ENCODE measurements around the gene CERCAM. TPM values are rescaled to one million over a fixed set of nuclear protein-coding genes. Genes with fewer than 3 reads are reported as not detected.
"Not testable (repeated sequence)": the region's sequence is repeated elsewhere in the genome, so short reads cannot be mapped to it uniquely, and the experiment has no call there.

Gene CERCAM
- total RNA-seq, 1 donor from 2014 or later, result 8.5 TPM

- Histone ChIP-seq H3K27ac (replicated peaks) (no peak overlapping the region), H3K27me3 (ENCODE audit: low read depth) (peaks cover 18% of the 10 kb centered on the region), H3K36me3 (no peaks in the 10 kb centered on the region), H3K9me3 (replicated peaks) (no peaks in the 10 kb centered on the region), H3K4me3 (no peak overlapping the region), H3K4me1 (peaks cover 29% of the 10 kb centered on the region)
- intact Hi-C loops (cut with micrococcal nuclease), result no loop called here
- DNase-seq, result no peak
- TF ChIP-seq, protein P1, sequence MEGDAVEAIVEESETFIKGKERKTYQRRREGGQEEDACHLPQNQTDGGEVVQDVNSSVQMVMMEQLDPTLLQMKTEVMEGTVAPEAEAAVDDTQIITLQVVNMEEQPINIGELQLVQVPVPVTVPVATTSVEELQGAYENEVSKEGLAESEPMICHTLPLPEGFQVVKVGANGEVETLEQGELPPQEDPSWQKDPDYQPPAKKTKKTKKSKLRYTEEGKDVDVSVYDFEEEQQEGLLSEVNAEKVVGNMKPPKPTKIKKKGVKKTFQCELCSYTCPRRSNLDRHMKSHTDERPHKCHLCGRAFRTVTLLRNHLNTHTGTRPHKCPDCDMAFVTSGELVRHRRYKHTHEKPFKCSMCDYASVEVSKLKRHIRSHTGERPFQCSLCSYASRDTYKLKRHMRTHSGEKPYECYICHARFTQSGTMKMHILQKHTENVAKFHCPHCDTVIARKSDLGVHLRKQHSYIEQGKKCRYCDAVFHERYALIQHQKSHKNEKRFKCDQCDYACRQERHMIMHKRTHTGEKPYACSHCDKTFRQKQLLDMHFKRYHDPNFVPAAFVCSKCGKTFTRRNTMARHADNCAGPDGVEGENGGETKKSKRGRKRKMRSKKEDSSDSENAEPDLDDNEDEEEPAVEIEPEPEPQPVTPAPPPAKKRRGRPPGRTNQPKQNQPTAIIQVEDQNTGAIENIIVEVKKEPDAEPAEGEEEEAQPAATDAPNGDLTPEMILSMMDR (IDR thresholded peaks at IDR 0.05; ENCODE audit: borderline replicate concordance), result no peak
Measured at GRCh38 chr9:128422783-128423150, 2.1 kb downstream of the CERCAM start.

DNA sequence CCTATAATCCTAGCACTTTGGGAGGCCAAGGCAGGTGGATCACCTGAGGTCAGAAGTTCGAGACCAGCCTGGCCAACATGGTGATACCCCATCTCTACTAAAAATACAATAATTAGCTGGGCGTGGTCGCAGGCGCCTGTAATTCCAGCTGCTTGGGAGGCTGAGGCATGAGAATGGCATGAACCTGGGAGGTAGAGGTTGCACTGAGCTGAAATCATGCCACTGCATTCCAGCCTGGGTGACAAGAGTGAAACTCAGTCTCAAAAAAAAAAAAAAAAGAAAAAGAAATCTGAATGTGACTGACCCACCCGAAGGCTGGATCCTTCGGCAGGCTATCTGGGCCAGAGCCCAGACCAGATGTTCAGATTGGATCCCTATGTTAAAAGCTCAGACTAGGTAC lies 2.7 kb downstream of the CERCAM start:
- DNase-seq; intact Hi-C loops (cut with micrococcal nuclease); H3K4me3 ChIP-seq: not testable (repeated sequence)

GRCh38 chr9:128424268-128424780 lies 3.7 kb downstream of the CERCAM start:
- Histone ChIP-seq H3K4me1 (peaks cover 22% of the 10 kb centered on the region), H3K9me3 (replicated peaks) (no peaks in the 10 kb centered on the region), H3K27ac (replicated peaks) (no peak overlapping the region), H3K36me3 (no peaks in the 10 kb centered on the region), H3K4me3 (no peak overlapping the region), H3K27me3 (ENCODE audit: low read depth) (peaks cover 2% of the 10 kb centered on the region)
- intact Hi-C loops (cut with micrococcal nuclease), result no loop called here
- no peak for DNase-seq
- TF ChIP-seq, protein P1 (IDR thresholded peaks at IDR 0.05; ENCODE audit: borderline replicate concordance), result no peak

More for the DNA sequence above, 2.7 kb downstream of the CERCAM start:
- Histone ChIP-seq H3K27me3 (ENCODE audit: low read depth) (peaks cover 12% of the 10 kb centered on the region), H3K4me1 (peaks cover 29% of the 10 kb centered on the region)
- not testable (repeated sequence) for H3K27ac ChIP-seq (replicated peaks); H3K36me3 ChIP-seq; H3K9me3 ChIP-seq (replicated peaks)

- no peaks in the 10 kb centered on the region for H3K9me3 ChIP-seq (replicated peaks)
Measured at GRCh38 chr9:128428644-128429512, 8.2 kb downstream of the CERCAM start.

GRCh38 chr9:128429513-128430086 lies 8.9 kb downstream of the CERCAM start:
- Histone ChIP-seq H3K9me3 (replicated peaks) (no peaks in the 10 kb centered on the region), H3K4me3 (no peak overlapping the region), H3K27ac (replicated peaks) (no peak overlapping the region), H3K36me3 (no peaks in the 10 kb centered on the region), H3K27me3 (ENCODE audit: low read depth) (no peaks in the 10 kb centered on the region), H3K4me1 (no peaks in the 10 kb centered on the region)
- DNase-seq, result no peak
- intact Hi-C loops (cut with micrococcal nuclease), result no loop called here
- TF ChIP-seq, protein P1 (IDR thresholded peaks at IDR 0.05; ENCODE audit: borderline replicate concordance), result no peak

More at GRCh38 chr9:128428644-128429512, 8.2 kb downstream of the CERCAM start:
- no peaks in the 10 kb centered on the region for H3K4me1 ChIP-seq
- DNase-seq, result no peak
- H3K27ac ChIP-seq (replicated peaks), result no peak overlapping the region
- no peaks in the 10 kb centered on the region for H3K36me3 ChIP-seq
- no peak overlapping the region for H3K4me3 ChIP-seq
- TF ChIP-seq, protein P1 (IDR thresholded peaks at IDR 0.05; ENCODE audit: borderline replicate concordance), result no peak
- H3K27me3 ChIP-seq (ENCODE audit: low read depth), result no peaks in the 10 kb centered on the region
- intact Hi-C loops (cut with micrococcal nuclease), result no loop called here

DNA sequence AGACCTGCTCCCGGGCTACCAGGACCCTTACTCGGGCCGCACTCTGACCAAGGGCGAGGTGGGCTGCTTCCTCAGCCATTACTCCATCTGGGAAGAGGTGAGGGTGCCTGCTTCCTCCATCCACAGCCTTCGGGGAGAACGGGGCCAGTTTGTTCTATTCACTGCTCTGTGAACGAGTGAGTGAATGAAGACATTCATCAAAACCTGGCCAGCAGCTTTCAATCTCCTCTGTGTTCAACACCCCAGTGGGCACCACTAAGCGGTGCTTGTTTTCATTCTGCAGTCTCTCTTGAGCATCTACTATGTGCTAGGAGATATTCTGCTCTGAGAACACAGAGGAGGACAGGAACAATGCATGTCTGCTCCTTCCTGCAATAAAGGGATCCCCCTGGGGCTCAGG lies 10.6 kb downstream of the CERCAM start:
- Histone ChIP-seq H3K27ac (replicated peaks) (no peak overlapping the region), H3K9me3 (replicated peaks) (no peaks in the 10 kb centered on the region), H3K36me3 (no peaks in the 10 kb centered on the region), H3K4me1 (no peaks in the 10 kb centered on the region), H3K4me3 (no peak overlapping the region), H3K27me3 (ENCODE audit: low read depth) (no peaks in the 10 kb centered on the region)
- TF ChIP-seq, protein P1 (IDR thresholded peaks at IDR 0.05; ENCODE audit: borderline replicate concordance), result no peak
- DNase-seq, result no peak
- intact Hi-C loops (cut with micrococcal nuclease), result no loop called here

Data from left ventricle myocardium inferior (tissue), 1 donor.